Keratinocyte (primary cell): ENCODE results near the gene LIPT1. TPM values are rescaled to one million over a fixed set of nuclear protein-coding genes. Genes with fewer than 3 reads are reported as not detected.

Experiments used
- DNase-seq: peaks from one replicate; pipeline ENCODE4 v3.0.0-alpha.2; 2011; ENCODE audit warnings: low read depth, missing footprints, low spot score
- FAIRE-seq: peaks from 2 replicates; lab custom pipeline; 2011; peaks lifted over from hg19 to GRCh38; lab: Jason Lieb, UNC
- H2AFZ ChIP-seq: 2 replicates; pipeline ENCODE4 v1.6.0; 2012; ENCODE audit warnings: low read length, control low read depth, inconsistent platforms; ENCODE audit not compliant: control insufficient read depth
- H3K27ac ChIP-seq: 2 replicates; pipeline ENCODE4 v1.5.1; 2011; ENCODE audit warnings: low read length; ENCODE audit not compliant: control insufficient read depth, insufficient read depth
- H3K27me3 ChIP-seq: 3 replicates; pipeline ENCODE4 v1.6.0; 2011; ENCODE audit warnings: low read length; ENCODE audit not compliant: control insufficient read depth, insufficient read depth; ENCODE audit errors: extremely low read depth
- H3K36me3 ChIP-seq, 2 experiments: 2 replicates in 1 of 2; 3 replicates in 1 of 2; pipeline ENCODE4 v1.5.1; 2011; ENCODE audit warnings: low read length in 2 of 2, mild to moderate bottlenecking in 1 of 2; ENCODE audit not compliant: control insufficient read depth in 2 of 2, insufficient read depth in 2 of 2; ENCODE audit errors: extremely low read depth in 1 of 2
- H3K4me1 ChIP-seq: 3 replicates; pipeline ENCODE4 v1.5.1; 2011; ENCODE audit warnings: low read length; ENCODE audit not compliant: control insufficient read depth, insufficient read depth; ENCODE audit errors: extremely low read depth
- H3K4me2 ChIP-seq: 3 replicates; pipeline ENCODE4 v1.6.0; 2011; ENCODE audit warnings: low read depth, low read length; ENCODE audit not compliant: control insufficient read depth, insufficient read depth; ENCODE audit errors: extremely low read depth
- H3K4me3 ChIP-seq, 3 experiments: fragments of 200-600 bp in 1 of 3; sonication (generic) in 1 of 3; 2 replicates in 2 of 3; 3 replicates in 1 of 3; pipeline ENCODE4 v1.5.1; 2011 to 2016; ENCODE audit warnings: low read length in 3 of 3, mild to moderate bottlenecking in 3 of 3, control low read depth in 2 of 3, inconsistent platforms in 1 of 3, low read depth in 1 of 3, mixed read lengths in 1 of 3, mixed run types in 1 of 3, moderate library complexity in 1 of 3; ENCODE audit not compliant: control insufficient read depth in 2 of 3, insufficient read depth in 2 of 3; ENCODE audit errors: extremely low read depth in 1 of 3
- H3K79me2 ChIP-seq: 2 replicates; pipeline ENCODE4 v1.6.0; 2012; ENCODE audit warnings: low read length; ENCODE audit not compliant: control insufficient read depth, insufficient read depth
- H3K9ac ChIP-seq: 3 replicates; pipeline ENCODE4 v1.6.0; 2011; ENCODE audit warnings: low read length; ENCODE audit not compliant: control insufficient read depth, insufficient read depth; ENCODE audit errors: extremely low read depth
- H3K9me1 ChIP-seq: 3 replicates; pipeline ENCODE4 v1.6.0; 2011; ENCODE audit warnings: low read length; ENCODE audit not compliant: control insufficient read depth, insufficient read depth; ENCODE audit errors: extremely low read depth
- H3K9me3 ChIP-seq: 2 replicates; pipeline ENCODE4 v1.5.1; 2012; ENCODE audit warnings: low read depth, low read length; ENCODE audit not compliant: control insufficient read depth
- H4K20me1 ChIP-seq: 3 replicates; pipeline ENCODE4 v1.6.0; 2011; ENCODE audit warnings: low read length; ENCODE audit not compliant: control insufficient read depth, insufficient read depth; ENCODE audit errors: extremely low read depth
- EZH2 ChIP-seq: IDR thresholded peaks from one replicate; pipeline ENCODE4 v1.6.1; 2012; ENCODE audit warnings: inconsistent platforms, mild to moderate bottlenecking, low read length, moderate library complexity
- dilution Hi-C: fragments of 300-500 bp; cut with MboI; formaldehyde crosslinking; loops from one replicate; pipeline ENCODE4 v1.7.0; 2020; ENCODE audit warnings: low sequenced_read_pairs; ENCODE audit not compliant: extremely low pct_ligation_motif_present
- polyA plus RNA-seq, 5 experiments: library from polyadenylated mRNA; depleted of rRNA in 3 of 5; stranded (reverse) in 3 of 5; stranded (forward) in 1 of 5; unstranded in 1 of 5; fragments of >200 nt; gene quantifications; 1 replicate in 1 of 5; 2 replicates in 3 of 5; 3 replicates in 1 of 5; pipeline versions ENCODE4 v1.2.1 to v1.2.3, GENCODE V29; 2011 to 2012; ENCODE audit warnings: missing spikeins in 2 of 5, low read depth in 1 of 5, low replicate concordance in 1 of 5
- TF ChIP-seq, protein P1 (sequence below), 3 experiments: IDR thresholded peaks in 1 of 3; conservative IDR thresholded peaks in 1 of 3; optimal IDR thresholded peaks in 1 of 3; 2 replicates in 2 of 3; 3 replicates in 1 of 3; pipeline versions ENCODE3 to v1.5.1; 2011; ENCODE audit warnings: low read length in 3 of 3, mild to moderate bottlenecking in 3 of 3, moderate library complexity in 2 of 3, control low read depth in 1 of 3, inconsistent platforms in 1 of 3; ENCODE audit not compliant: insufficient read depth in 2 of 3; ENCODE audit errors: extremely low read depth in 1 of 3

LIPT1 gene
- polyA plus RNA-seq, 1 donor (not counting 4 experiments of a cell fraction or from before 2014, with no cell fraction given) = 4.9 TPM

DNA sequence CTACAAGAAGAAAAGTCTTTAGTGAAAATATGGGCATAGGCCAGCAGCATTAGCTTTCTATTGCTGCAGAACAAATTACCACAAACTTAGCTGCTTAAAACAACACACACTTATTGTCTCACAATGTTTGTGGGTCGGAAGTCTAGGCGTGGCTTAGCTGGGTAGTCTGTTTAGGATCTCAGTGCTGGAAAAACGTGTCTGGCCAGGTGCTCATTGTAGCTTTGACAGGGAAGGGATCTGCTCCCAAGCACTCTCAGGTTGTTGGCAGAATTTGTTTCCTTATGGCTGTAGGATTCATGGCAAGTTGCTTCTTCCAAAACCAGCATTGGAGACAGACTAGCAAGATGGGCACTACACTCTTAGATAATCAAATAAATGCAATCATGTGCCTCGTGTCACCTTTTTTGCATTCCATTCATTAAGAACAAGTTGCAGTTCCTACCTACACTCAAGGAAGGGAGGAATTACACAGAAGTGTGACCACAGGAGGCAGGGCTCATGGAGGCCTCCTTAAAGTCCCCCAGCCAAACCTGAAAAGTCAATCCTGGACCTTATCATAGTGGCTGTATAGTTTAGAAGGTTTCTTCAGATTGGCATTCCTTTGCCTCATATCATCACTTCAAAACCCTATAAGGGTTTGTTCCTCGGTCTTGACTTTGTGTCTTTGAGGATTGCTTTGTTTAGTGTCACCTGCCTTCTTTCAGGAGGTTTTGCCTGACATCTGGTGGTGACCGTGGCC, 43.5 kb downstream of the LIPT1 start:
- no peak overlapping the region for H3K27ac ChIP-seq
- H3K4me2 ChIP-seq = no peak overlapping the region
- H3K9me1 ChIP-seq = no peaks in the 10 kb centered on the region
- H2AFZ ChIP-seq = no peak overlapping the region
- H3K79me2 ChIP-seq = no peaks in the 10 kb centered on the region
- dilution Hi-C loops = no loop called here
- no peaks in the 10 kb centered on the region for H3K4me1 ChIP-seq
- no peaks in the 10 kb centered on the region for H3K9me3 ChIP-seq
- TF ChIP-seq, protein P1, sequence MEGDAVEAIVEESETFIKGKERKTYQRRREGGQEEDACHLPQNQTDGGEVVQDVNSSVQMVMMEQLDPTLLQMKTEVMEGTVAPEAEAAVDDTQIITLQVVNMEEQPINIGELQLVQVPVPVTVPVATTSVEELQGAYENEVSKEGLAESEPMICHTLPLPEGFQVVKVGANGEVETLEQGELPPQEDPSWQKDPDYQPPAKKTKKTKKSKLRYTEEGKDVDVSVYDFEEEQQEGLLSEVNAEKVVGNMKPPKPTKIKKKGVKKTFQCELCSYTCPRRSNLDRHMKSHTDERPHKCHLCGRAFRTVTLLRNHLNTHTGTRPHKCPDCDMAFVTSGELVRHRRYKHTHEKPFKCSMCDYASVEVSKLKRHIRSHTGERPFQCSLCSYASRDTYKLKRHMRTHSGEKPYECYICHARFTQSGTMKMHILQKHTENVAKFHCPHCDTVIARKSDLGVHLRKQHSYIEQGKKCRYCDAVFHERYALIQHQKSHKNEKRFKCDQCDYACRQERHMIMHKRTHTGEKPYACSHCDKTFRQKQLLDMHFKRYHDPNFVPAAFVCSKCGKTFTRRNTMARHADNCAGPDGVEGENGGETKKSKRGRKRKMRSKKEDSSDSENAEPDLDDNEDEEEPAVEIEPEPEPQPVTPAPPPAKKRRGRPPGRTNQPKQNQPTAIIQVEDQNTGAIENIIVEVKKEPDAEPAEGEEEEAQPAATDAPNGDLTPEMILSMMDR (optimal IDR thresholded peaks at IDR 0.05 in 1 of 3, IDR thresholded peaks at IDR 0.05 in 1 of 3, conservative IDR thresholded peaks at IDR 0.05 in 1 of 3; ENCODE audit: extremely low read depth in 1 of 3, insufficient read depth in 2 of 3, low read length in 3 of 3) = no peak
- no peak for TF ChIP-seq EZH2
- no peak overlapping the region for H3K9ac ChIP-seq
- no peak for FAIRE-seq
- H3K27me3 ChIP-seq = no peaks in the 10 kb centered on the region
- no peaks in the 10 kb centered on the region for H4K20me1 ChIP-seq
- H3K4me3 ChIP-seq = no peak overlapping the region
- peaks cover 5 to 6% of the 10 kb centered on the region in 2 experiments for H3K36me3 ChIP-seq
- no peak for DNase-seq

DNA sequence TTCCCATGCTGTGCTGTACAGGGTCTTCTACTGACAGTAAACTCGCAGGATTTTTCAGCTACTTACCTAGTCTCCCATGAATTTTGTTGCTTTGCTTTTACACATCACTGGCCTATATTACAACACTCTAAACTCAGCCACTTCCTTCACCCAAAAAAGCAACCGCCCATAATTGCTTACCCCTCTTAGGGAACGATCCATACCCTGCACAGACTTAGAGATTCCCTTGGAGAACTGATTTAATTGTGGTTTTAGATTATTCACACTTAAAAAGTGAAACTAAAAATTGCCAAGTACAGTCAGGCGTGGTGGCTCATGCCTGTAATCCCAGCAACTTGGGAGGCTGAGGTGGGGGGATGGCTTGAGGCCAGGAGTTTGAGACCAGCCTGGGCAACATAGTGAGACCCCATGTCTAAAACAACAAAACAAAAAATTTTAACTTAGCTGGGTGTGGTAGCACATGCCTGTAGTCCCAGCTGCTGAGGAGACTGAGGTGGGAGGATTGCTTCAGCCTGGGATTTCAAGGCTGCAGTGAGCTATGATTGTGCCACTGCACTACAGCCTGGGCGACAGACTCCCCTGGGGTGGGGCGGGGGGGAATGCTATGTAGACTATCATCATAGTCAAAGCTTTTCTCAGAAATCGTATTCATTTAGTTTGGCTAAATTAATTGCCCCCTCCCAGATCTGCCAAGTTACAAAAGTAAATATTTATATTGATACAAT, 45.5 kb downstream of the LIPT1 start:
- FAIRE-seq = no peak
- dilution Hi-C loops = no loop called here
- no peaks in the 10 kb centered on the region for H3K9me3 ChIP-seq

More for the DNA sequence above, 45.5 kb downstream of the LIPT1 start:
- H3K4me3 ChIP-seq = no peak overlapping the region
- no peak overlapping the region for H3K4me2 ChIP-seq
- H2AFZ ChIP-seq = no peak overlapping the region
- H3K9me1 ChIP-seq = no peaks in the 10 kb centered on the region
- H4K20me1 ChIP-seq = no peaks in the 10 kb centered on the region
- H3K79me2 ChIP-seq = no peaks in the 10 kb centered on the region
- no peak for DNase-seq
- TF ChIP-seq, protein P1 (optimal IDR thresholded peaks at IDR 0.05 in 1 of 3, IDR thresholded peaks at IDR 0.05 in 1 of 3, conservative IDR thresholded peaks at IDR 0.05 in 1 of 3; ENCODE audit: extremely low read depth in 1 of 3, insufficient read depth in 2 of 3, low read length in 3 of 3) = no peak
- TF ChIP-seq EZH2 = no peak
- H3K27ac ChIP-seq = no peak overlapping the region
- H3K27me3 ChIP-seq = no peaks in the 10 kb centered on the region
- no peaks in the 10 kb centered on the region for H3K4me1 ChIP-seq
- peaks cover 5% of the 10 kb centered on the region in 2 experiments for H3K36me3 ChIP-seq
- no peak overlapping the region for H3K9ac ChIP-seq
